H1 (cell line): ENCODE results near the gene CD28. TPM values are rescaled to one million over a fixed set of nuclear protein-coding genes. Genes with fewer than 3 reads are reported as not detected.

ENCODE experiments used
- CHD7 ChIP-seq: fragments of 300-600 bp; sonication (generic); IDR thresholded peaks from 2 replicates; pipeline ENCODE4 v1.7.1; 2012; ENCODE audit warnings: low read length, moderate library complexity, mild to moderate bottlenecking, inconsistent platforms; ENCODE audit not compliant: insufficient replicate concordance
- KDM4A ChIP-seq: IDR thresholded peaks from one replicate; pipeline ENCODE4 v1.7.1; 2012; ENCODE audit warnings: low read depth, mild to moderate bottlenecking, moderate library complexity, low read length, inconsistent platforms; ENCODE audit not compliant: severe bottlenecking
- POLR2A ChIP-seq, 2 experiments: IDR thresholded peaks; 1 replicate in 1 of 2; 2 replicates in 1 of 2; pipeline ENCODE4 v1.6.1; 2011; ENCODE audit warnings: low read depth in 2 of 2, low read length in 2 of 2, mild to moderate bottlenecking in 2 of 2; ENCODE audit errors: control extremely low read depth in 1 of 2
- polyA plus RNA-seq, 7 experiments: library from polyadenylated mRNA; depleted of rRNA in 3 of 7; stranded (reverse) in 5 of 7; unstranded in 2 of 7; fragments of >200 nt in 5 of 7; fragments of 200-250 nt in 2 of 7; gene quantifications; 1 replicate in 5 of 7; 2 replicates in 1 of 7; 4 replicates in 1 of 7; pipeline versions ENCODE4 v1.2.1 to v1.2.3, GENCODE V29; 2011 to 2013; ENCODE audit warnings: missing spikeins in 2 of 7, mixed read lengths in 2 of 7
- total RNA-seq: library from RNA; stranded (reverse); fragmentation: NEBNext Ultra II Directional; extraction: Animal tissue kit (Norgen Biotek cat#: 25700); gene quantifications from 2 replicates; pipeline ENCODE4 v1.2.1, GENCODE V29; 2021

Gene CD28
- total and polyA plus RNA-seq, 2 of the 8 experiments (the other 6 are each of a cell fraction or from before 2014, with no cell fraction given), result not detected

GRCh38 chr2:203719456-203720410, 13.3 kb downstream of the CD28 start (continued):
- no peak for TF ChIP-seq CHD7
- no peak for TF ChIP-seq POLR2A (IDR thresholded peaks at IDR 0.05; ENCODE audit: control extremely low read depth in 1 of 2, low read depth in 2 of 2, low read length in 2 of 2)
- TF ChIP-seq KDM4A, result no peak
